GM12878 (cell line): ENCODE data around the gene BANP. TPM values are rescaled to one million over a fixed set of nuclear protein-coding genes. Genes with fewer than 3 reads are reported as not detected.
"Not testable (repeated sequence)": the region's sequence is repeated elsewhere in the genome, so short reads cannot be mapped to it uniquely, and the experiment has no call there.

Source experiments
- ATAC-seq: fragments of 200-7000 bp; cut with Tn5 transposase; 3 replicates; pipeline ENCODE4 v1.9.1; 2020; ENCODE audit warnings: mild to moderate bottlenecking, moderate library complexity
- BruUV-seq: library from RNA; stranded (reverse); fragments of 400-500 nt; replicated peaks from 2 replicates; lab custom pipeline; 2021; lab: Mats Ljungman, UMichigan
- CTCF ChIA-PET: fragments of 300-600 bp; sonication (Branson Sonifier 250); formaldehyde crosslinking; extraction: SDS; loops from one replicate; lab custom pipeline; 2021; ENCODE audit warnings: inconsistent platforms; lab: Yijun Ruan, JAX
- POLR2A ChIA-PET: fragments of 350-600 bp; formaldehyde crosslinking; extraction: SDS; loops from one replicate; lab custom pipeline; 2021; ENCODE audit warnings: inconsistent platforms; lab: Charles Lee
- RAD21 ChIA-PET: fragments of 300-600 bp; sonication (Branson Sonifier 250); formaldehyde crosslinking; loops from one replicate; lab custom pipeline; 2023; ENCODE audit warnings: antibody characterized with exemption; ENCODE audit not compliant: unreplicated experiment; lab: Charles Lee
- SMC1A ChIA-PET: fragments of 300-600 bp; sonication (Branson Sonifier 250); formaldehyde crosslinking; loops from one replicate; lab custom pipeline; 2023; ENCODE audit not compliant: unreplicated experiment, uncharacterized antibody; lab: Charles Lee
- DNase-seq: peaks from one replicate; pipeline ENCODE4 v3.0.0-alpha.2; 2011; ENCODE audit warnings: low read depth, low spot score
- FAIRE-seq: peaks from 3 replicates; lab custom pipeline; 2011; peaks lifted over from hg19 to GRCh38; lab: Jason Lieb, UNC
- H2AFZ ChIP-seq: 2 replicates; pipeline ENCODE4 v1.6.0; 2011; ENCODE audit warnings: low read depth, low read length, control low read depth; ENCODE audit not compliant: control insufficient read depth
- H3K27ac ChIP-seq: 2 replicates; pipeline ENCODE4 v1.5.1; 2011; ENCODE audit warnings: control low read depth; ENCODE audit not compliant: control insufficient read depth, insufficient read depth
- H3K27me3 ChIP-seq, 2 experiments: replicated peaks in 1 of 2; 2 replicates each; pipeline versions ENCODE4 v1.6.0 to v1.6.1; 2011; ENCODE audit warnings: low read length in 1 of 2; ENCODE audit not compliant: control insufficient read depth in 2 of 2, insufficient read depth in 2 of 2
- H3K36me3 ChIP-seq, 2 experiments: 2 replicates each; pipeline ENCODE4 v1.5.1; 2011; ENCODE audit warnings: low read length in 1 of 2; ENCODE audit not compliant: control insufficient read depth in 2 of 2, insufficient read depth in 2 of 2
- H3K4me1 ChIP-seq: 2 replicates; pipeline ENCODE4 v1.6.1; 2011; ENCODE audit warnings: mild to moderate bottlenecking, low read length, moderate library complexity, mixed read lengths; ENCODE audit not compliant: control insufficient read depth, insufficient read depth
- H3K4me2 ChIP-seq: 2 replicates; pipeline ENCODE4 v1.6.0; 2011; ENCODE audit warnings: control low read depth; ENCODE audit not compliant: control insufficient read depth, insufficient read depth
- H3K4me3 ChIP-seq: fragments of 200-600 bp; sonication (generic); 2 replicates; pipeline ENCODE4 v1.5.1; 2016
- H3K79me2 ChIP-seq: 2 replicates; pipeline ENCODE4 v1.6.0; 2011; ENCODE audit warnings: low read length; ENCODE audit not compliant: control insufficient read depth, insufficient read depth
- H3K9ac ChIP-seq: 2 replicates; pipeline ENCODE4 v1.8.0; 2011; ENCODE audit warnings: low read length, control low read depth, mixed read lengths; ENCODE audit not compliant: control insufficient read depth, insufficient read depth
- H3K9me3 ChIP-seq: replicated peaks from 3 replicates; pipeline ENCODE4 v1.5.1; 2011; ENCODE audit warnings: mild to moderate bottlenecking, low read length; ENCODE audit not compliant: control insufficient read depth, insufficient read depth
- H4K20me1 ChIP-seq: 2 replicates; pipeline ENCODE4 v1.6.0; 2011; ENCODE audit not compliant: control insufficient read depth, insufficient read depth
- E2F4 ChIP-seq: IDR thresholded peaks from 2 replicates; pipeline ENCODE4 v1.6.1; 2012; ENCODE audit warnings: low read depth, low read length, improper control_type of control experiment
- MEF2A ChIP-seq: IDR thresholded peaks from 2 replicates; pipeline ENCODE4 v1.6.1; 2011; ENCODE audit warnings: low read depth, mild to moderate bottlenecking, low read length, moderate library complexity; ENCODE audit not compliant: insufficient read depth
- MEF2B ChIP-seq: fragments of 450-650 bp; IDR thresholded peaks from 2 replicates; pipeline ENCODE4 v1.6.1; 2018; ENCODE audit warnings: mild to moderate bottlenecking, moderate library complexity; ENCODE audit not compliant: partially characterized antibody, poor library complexity, severe bottlenecking
- NR2C2 ChIP-seq: IDR thresholded peaks from 2 replicates; pipeline ENCODE4 v1.6.1; 2011; ENCODE audit warnings: borderline replicate concordance, low read depth; ENCODE audit not compliant: control insufficient read depth, insufficient read length
- WGBS: methylation state at CpG from one replicate; pipeline ENCODE4 v1.1.6; 2016; ENCODE audit warnings: low lambda C conversion rate; ENCODE audit not compliant: insufficient replicate concordance, insufficient coverage; ENCODE audit errors: missing lambda C conversion rate; 5-methylcytosine and 5-hydroxymethylcytosine counted together
- in situ Hi-C: fragments of 300-500 bp; cut with MboI; formaldehyde crosslinking; loops from 9 replicates; pipeline ENCODE4 v1.14.3; 2018; ENCODE audit warnings: mixed read lengths
- intact Hi-C: fragments of 100-400 bp; cut with micrococcal nuclease; formaldehyde crosslinking; loops from one replicate; pipeline ENCODE4 v1.14.2; 2022; ENCODE audit not compliant: unreplicated experiment
- polyA plus RNA-seq, 11 experiments: library from polyadenylated mRNA; depleted of rRNA in 4 of 11; unstranded in 6 of 11; stranded (reverse) in 5 of 11; fragments of >200 nt; fragmentation: Nextera tagmentation in 4 of 11; fragmentation: Illumina TruSeq in 1 of 11; extraction: Ambion mirVana in 4 of 11; extraction: Trizol in 1 of 11; gene quantifications; 1 replicate in 1 of 11; 2 replicates in 10 of 11; pipeline versions ENCODE4 v1.2.1 to v1.2.3, GENCODE V29; 2011 to 2016; ENCODE audit warnings: inconsistent platforms in 2 of 11, missing spikeins in 2 of 11, low read depth in 1 of 11
- total RNA-seq, 4 experiments: library from RNA; depleted of rRNA in 3 of 4; stranded (reverse); fragments of >200 nt in 3 of 4; fragmentation: Illumina TruSeq in 1 of 4; extraction: Trizol in 1 of 4; gene quantifications; 2 replicates each; pipeline versions ENCODE4 v1.2.1 to v1.2.3, GENCODE V29; 2013 to 2021

BANP gene
- total and polyA plus RNA-seq, 10 of the 15 experiments (the other 5 are each of a cell fraction or from before 2014, with no cell fraction given) = 3.9 to 21.9 (median 12.2) TPM

GRCh38 chr16:87914021-87914725 is 37.1 kb upstream of the BANP start:
- RAD21 ChIA-PET, BruUV-seq, H3K27me3 ChIP-seq, H3K36me3 ChIP-seq, POLR2A ChIA-PET, H4K20me1 ChIP-seq, in situ Hi-C loops, H3K4me3 ChIP-seq, FAIRE-seq, H2AFZ ChIP-seq, H3K4me2 ChIP-seq, H3K27ac ChIP-seq, H3K4me1 ChIP-seq, intact Hi-C loops, ATAC-seq, H3K9me3 ChIP-seq, H3K79me2 ChIP-seq, DNase-seq, H3K9ac ChIP-seq: not testable (repeated sequence)
- ChIA-PET SMC1A (interaction anchor here (2.4 kb wide), 1 partner anchor 135 kb away, joined by 7 read pairs; no protein-coding TSS in a partner anchor), CTCF (interaction anchor here (0.9 to 1.7 kb wide), 3 partner anchors 19 to 135 kb away, joined by 3 to 7 read pairs (median 3); no protein-coding TSS in a partner anchor)
- 57% methylated on average over 25 of the region's 27 CpGs for WGBS

- ChIA-PET CTCF (interaction anchor here (1.2 to 1.7 kb wide), 2 partner anchors 43 to 136 kb away, joined by 4 to 7 read pairs; no protein-coding TSS in a partner anchor), RAD21 (no interaction called here), SMC1A (interaction anchor here (0.6 to 2.4 kb wide), 2 partner anchors 135 to 514 kb away, joined by 3 to 7 read pairs; no protein-coding TSS in a partner anchor), POLR2A (no interaction called here)
- intact Hi-C loops (no loop called here), in situ Hi-C loops (no loop called here)
- no peaks in the 10 kb centered on the region for H3K27me3 ChIP-seq
- no peak overlapping the region for H3K9ac ChIP-seq
- H3K4me2 ChIP-seq = no peak overlapping the region
- no peaks in the 10 kb centered on the region for H4K20me1 ChIP-seq
- no peaks in the 10 kb centered on the region for H3K4me1 ChIP-seq
- no peaks in the 10 kb centered on the region for H3K9me3 ChIP-seq
- no peak for ATAC-seq
- FAIRE-seq = no peak
- no peak overlapping the region for H3K27ac ChIP-seq
- no peaks in the 10 kb centered on the region; a peak in 1 of 4 replicates for H3K36me3 ChIP-seq
- DNase-seq = no peak
- no peak for TF ChIP-seq E2F4
- TF ChIP-seq MEF2B = no peak
- no peak for TF ChIP-seq NR2C2
- TF ChIP-seq MEF2A = no peak
- WGBS = 80% methylated on average over 18 of the region's 25 CpGs
- no peaks in the 10 kb centered on the region for H3K79me2 ChIP-seq
- H3K4me3 ChIP-seq = no peak overlapping the region
- BruUV-seq = no TSS peak
- no peak overlapping the region for H2AFZ ChIP-seq
These were observed 36.4 kb upstream of the BANP start for GRCh38 chr16:87914812-87915211.
